GM18517 (cell line): ENCODE data around the gene RETREG1.
"Not testable (repeated sequence)": the region's sequence is repeated elsewhere in the genome, so short reads cannot be mapped to it uniquely, and the experiment has no call there.

Experiments
- ATAC-seq: cut with Tn5 transposase; IDR thresholded peaks from one replicate; pipeline ENCODE4 v1.9.1; 2021; ENCODE audit warnings: mild to moderate bottlenecking, moderate library complexity; ENCODE audit not compliant: unreplicated experiment

RETREG1 gene, protein sequence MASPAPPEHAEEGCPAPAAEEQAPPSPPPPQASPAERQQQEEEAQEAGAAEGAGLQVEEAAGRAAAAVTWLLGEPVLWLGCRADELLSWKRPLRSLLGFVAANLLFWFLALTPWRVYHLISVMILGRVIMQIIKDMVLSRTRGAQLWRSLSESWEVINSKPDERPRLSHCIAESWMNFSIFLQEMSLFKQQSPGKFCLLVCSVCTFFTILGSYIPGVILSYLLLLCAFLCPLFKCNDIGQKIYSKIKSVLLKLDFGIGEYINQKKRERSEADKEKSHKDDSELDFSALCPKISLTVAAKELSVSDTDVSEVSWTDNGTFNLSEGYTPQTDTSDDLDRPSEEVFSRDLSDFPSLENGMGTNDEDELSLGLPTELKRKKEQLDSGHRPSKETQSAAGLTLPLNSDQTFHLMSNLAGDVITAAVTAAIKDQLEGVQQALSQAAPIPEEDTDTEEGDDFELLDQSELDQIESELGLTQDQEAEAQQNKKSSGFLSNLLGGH

DNA sequence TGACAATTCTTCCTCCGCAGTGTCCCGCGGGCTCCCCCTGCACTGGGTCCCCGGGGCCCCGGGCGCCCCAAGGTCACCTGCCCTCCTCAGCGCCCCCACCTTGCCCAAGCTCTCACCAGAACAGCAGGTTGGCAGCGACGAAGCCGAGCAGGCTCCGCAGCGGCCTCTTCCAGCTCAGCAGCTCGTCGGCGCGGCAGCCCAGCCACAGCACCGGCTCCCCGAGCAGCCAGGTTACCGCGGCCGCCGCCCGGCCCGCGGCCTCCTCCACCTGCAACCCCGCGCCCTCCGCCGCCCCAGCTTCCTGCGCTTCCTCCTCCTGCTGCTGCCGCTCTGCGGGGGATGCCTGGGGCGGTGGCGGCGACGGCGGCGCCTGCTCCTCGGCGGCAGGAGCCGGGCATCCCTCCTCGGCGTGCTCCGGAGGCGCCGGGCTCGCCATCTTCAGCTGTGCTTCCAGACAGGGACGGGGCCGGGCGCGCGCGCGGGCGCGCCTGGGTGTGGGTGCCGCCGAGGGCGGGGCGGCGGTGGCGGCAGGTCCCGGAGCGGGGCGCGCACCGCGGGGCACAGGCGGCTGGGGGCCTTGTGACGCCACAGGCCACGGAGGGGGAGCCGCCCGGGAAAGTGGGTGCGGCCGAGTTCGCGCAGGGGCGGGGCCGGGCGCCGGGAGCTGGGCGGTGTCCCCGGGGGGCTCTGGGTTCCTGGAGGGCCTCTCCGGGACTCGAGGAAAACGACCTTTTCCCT is at the start of gene RETREG1:
RETREG1 (minus strand) TSS at position 462 of the 738 bp plus-strand sequence; CDS start at position 436, 26 bp downstream.
- ATAC-seq: peak; percentile 52

DNA sequence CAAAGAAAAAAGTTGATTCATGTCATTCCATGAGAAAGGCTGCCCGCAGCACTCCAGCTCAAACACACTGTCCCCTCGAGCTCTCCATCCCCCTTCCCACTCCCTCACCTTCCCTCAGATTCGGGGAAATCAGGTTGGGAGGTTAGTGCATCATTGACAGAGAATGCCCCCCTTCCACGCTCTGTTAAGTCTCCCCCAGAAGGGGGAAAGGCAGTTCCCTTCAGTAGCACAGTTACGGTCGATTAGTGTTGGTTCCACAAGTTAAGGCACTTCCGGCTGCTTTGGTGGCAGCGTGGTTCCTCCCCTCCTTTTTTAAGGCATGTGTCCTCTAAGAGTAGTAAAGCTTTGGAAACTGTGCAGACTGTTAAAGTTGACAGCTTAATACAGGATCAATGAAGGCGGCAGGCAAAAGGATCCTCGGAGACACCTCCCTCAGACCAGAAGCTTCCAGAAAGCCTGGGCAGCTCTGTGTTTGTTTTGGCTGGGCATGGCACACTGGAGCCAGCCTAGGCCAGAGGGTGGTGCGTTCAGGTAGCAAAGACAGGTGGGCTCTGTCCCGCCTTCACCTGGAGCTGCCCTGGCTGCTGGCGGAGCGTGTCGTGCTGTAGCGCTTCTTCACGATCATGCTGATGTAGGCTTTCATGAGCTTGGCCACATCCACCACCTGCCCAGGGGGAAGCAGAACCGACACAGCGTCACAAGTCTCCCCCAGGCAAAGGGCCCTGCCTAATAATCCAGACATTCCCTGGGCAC is 49.5 kb upstream of the RETREG1 start:
- no peak for ATAC-seq

DNA sequence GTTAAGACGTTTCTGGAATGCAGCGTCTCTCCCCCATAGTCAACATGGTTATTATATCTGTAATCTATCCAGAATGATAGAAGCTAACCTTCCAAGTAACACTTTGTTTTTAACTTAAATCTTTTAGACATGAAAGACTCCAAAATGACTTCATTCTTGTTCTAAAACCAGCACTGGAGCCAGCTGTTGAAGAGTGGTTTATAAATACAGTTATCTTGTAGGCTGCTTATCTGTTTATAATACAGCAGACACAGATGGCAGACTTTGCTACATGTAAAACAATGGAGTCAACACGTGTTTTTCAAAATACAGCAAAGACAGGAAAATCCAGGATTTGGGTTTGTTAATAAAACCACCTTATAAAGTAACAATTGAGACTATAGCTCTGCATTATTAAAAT is 48.8 kb upstream of the RETREG1 start:
- ATAC-seq: no peak

DNA sequence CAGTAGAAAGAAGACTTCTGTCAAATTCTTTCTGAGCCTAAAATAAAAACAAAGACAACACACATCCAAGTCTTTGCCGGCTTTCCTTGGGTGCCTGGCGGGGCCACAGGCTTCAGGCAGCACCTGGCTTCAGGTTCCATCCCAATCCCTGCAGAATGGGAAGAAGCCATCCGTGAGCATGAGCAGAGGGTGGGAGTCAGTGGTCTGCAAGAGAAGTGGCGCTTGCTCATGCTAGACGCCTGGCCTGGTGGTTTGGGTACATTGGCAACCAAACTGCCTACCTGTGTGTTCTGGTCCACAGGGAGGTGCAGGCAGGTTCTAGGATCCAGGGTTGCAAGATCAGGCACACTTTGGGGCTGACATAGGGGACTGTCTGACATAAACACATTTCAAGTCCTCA is 47.6 kb upstream of the RETREG1 start:
- ATAC-seq: no peak

DNA sequence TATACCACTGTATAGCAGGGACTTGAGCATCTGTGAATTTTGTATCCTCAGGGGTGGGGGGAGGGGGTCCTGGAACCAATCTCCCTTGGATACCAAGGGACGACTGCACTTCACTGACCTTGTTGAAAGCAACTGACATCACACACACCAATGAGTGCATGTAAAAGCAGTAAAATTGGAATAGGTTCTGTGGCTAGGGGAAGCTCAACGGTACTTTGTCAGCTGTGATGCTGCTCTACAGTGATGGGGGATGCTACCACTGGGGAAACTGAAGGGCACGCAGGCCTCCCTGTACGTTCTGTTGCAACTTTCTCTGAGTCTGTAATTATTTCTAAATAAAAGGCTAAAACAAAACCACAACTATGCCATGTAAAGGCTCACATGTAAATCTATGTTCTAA is 47.0 kb upstream of the RETREG1 start:
- no peak for ATAC-seq

DNA sequence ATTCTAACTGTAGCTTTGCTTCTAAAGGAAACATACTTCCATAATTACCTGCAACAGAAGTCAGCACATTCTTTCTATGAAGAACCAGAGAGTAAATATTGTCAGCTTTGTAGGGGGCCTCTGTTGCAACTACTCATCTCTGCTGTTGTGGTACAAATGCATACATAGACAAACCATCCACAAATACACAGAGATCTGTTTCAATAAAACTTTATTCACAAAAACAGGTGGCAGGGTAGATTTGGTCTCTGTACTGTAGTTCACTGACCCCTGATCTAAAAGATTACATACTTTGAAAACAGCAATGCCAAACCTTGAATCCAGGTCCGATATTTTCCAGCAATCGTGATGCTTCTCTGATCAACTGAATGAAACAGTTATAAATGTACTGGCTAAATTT is 44.9 kb upstream of the RETREG1 start:
- ATAC-seq: no peak

DNA sequence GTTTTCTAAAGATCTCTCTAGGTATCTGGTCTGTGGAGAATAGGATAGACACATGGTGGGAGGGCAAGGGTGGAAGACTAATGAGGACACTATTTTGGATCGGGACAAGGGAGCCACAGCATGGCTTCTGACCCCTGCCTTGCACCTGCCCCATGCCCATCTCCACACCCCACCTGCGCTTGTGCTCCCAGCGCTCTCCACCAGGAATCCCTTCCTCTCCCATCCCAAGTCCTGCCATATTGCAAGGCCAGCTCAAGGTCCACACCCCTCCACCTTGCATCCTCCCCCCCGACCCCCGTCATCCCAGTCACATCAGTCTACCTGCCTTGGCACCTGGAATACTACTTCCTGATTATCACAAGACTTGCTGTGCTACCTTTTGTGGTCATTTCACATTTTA is 44.2 kb upstream of the RETREG1 start:
- ATAC-seq: no peak

DNA sequence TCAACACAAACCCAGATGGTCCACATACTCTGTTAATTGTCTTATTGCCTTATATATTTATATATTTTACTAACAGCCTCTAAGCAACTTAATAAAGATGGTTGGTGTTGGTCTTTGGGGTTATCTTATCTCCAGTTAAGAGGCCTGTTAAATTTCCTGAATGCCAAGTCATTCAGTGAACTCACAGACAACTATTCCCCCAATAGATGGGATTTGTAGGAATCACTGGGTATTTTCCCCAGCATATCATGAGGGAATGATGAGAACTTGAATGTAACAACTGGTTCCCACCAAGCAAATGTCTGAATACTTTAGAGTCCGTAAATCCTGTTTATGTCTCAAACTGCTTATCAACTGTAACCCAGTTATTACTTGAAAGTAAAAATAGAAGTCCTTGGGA is 42.7 kb upstream of the RETREG1 start:
- no peak for ATAC-seq

DNA sequence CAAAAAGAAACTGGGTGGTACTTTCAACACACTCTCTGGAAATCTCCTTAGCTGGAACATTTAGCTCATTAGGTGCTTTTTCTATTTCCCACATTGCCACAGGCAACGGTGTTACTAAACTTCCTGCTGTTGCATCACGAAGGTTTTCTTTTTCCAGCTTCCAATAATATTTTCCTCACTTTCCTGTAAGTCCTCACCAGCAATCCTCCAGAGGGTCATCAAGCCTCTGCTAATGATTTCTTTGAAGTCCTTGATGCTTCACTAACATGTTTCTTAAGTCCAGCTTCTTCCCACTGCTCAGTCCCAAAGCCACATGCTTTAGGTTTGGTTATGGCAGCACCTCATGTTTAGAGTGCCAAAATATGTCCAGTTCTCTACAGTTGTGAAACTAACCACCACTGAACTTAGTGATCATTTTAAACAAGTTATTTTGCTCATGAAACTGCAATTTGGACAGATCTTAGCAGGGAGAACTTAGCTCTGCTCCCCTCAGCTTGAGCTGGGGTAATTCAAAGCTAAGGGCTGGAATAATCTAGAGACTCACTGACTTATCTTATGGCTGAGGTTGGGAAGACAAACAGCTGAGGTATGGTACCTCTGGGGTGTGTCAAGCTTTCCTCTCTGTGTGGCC is 39.9 kb upstream of the RETREG1 start:
- ATAC-seq: no peak

DNA sequence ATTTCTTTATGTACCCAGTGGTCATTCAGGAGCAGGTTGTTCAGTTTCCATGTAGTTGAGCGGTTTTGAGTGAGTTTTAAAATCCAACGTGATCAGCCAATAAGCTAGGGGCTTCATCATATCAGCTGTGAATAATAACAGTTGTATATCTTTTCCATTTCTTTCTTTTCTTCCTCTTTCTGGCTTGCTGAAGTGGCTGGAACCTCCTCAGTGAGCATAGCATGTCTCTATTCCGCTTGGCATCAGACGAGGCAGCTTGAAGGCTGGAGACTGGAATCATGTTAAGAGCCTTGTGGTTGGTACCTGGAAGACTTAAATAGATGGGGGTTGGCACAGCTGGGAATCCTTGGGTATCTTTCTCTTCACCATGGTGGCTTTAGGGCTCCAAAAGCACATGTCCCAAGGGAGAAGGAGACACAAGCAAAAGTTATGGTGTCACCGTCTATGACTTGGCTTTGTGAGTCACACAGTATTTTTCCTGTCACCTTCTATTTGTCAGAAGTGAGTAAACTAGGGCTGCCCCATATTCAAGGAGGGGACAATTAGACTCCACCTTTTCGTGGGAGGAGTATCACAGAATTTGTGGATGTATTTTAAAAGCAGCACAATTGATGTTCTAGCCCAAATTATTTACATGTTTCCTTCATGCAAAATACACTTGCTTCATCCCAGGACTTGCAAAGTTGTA is 38.0 kb upstream of the RETREG1 start:
- ATAC-seq: no peak

DNA sequence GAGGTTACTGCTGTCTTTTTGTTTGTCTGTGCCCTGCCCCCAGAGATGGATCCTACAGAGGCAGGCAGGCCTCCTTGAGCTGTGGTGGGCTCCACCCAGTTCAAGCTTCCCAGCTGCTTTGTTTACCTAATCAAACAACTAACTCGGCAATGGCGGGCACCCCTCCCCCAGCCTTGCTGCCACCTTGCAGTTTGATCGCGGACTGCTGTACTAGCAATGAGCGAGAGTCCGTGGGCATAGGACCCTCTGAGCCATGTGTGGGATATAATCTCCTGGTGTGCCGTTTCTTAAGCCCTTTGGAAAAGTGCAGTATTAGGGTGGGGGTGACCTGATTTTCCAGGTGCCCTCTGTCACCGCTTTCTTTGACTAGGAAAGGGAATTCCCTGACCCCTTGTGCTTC is 31.9 kb upstream of the RETREG1 start:
- ATAC-seq: not testable (repeated sequence)

DNA sequence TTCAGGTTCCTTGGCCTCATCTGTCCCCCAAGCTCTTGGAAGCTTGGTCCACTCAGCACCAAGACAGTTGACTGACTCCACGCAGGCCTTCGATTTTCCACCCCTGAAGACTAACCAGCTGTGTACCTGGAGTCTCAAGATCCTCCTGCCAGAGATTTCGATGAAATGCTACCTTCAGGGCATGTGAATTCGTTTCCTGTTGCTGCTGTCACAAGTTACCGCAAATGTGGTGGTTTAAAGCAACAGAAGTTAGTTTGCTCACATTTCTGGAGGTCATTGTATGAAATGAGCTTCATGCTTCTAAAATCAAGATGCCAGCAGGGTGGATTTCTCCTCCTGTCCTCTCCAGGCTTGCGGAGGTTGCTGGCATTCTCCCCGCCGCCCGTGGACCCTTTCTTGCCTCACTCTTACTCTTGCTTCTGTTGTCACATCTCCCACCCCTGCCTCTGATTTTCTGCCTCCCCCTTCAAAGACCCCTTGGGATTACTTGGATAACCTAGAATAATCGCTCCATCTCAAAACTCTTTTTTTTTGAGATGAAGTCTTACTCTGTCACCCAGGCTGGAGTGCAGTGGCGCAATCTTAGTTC is 27.6 kb upstream of the RETREG1 start:
- ATAC-seq: no peak

DNA sequence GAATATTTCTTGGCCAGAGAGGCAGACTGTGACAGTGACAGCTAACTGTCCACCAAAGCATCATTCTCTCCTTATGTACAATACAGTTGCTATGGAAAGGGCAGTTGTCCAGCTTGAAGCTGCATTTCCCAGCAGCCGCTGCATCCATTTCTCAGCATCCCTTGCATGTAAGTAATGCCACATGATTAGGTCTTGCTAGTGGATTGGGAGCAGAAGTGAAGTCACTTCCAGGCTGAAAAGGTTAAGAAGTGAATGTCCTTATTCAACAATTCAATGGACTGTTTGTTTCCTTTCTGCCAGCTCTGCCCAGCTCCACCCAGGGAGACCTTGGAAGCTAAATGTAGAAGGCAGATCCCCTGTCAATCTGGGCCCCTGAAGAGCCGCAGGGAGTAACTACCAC is 26.1 kb upstream of the RETREG1 start:
- ATAC-seq: no peak

DNA sequence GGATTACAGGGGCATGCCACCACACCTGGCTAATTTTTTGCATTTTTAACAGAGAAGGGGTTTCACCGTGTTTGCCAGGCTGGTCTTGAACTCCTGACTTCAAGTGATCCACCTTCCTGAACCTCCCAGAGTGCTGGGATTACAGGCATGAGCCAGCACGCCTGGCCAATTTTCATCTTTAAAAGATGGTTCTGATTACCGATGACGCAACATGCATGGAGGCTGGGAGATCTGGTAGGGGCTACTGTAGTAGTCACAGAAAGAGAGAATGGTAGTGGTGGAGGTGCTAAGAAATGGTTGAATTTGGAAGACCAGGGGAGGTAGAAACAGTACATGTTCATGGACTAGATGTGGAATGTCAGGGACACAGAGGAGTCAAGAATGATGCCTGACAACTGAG is 22.4 kb upstream of the RETREG1 start:
- ATAC-seq: no peak

DNA sequence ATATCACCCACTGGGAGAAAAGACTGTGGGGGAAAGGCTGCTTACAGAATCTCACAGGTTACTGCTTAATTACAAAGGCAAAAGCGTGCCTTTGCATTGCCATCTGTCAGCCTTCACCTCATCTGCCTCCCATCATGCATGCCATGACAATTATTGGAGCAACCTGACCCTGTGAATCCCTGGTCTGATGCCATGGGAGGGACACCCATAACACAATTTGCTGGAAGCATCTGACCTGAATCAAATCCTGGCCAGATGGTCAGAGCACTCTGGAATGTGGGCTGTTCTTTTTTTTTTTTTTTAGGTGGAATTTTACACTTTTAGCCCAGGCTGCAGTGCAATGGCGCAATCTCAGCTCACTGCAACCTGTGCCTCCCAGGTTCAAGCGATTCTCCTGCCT is 11.6 kb upstream of the RETREG1 start:
- no peak for ATAC-seq

DNA sequence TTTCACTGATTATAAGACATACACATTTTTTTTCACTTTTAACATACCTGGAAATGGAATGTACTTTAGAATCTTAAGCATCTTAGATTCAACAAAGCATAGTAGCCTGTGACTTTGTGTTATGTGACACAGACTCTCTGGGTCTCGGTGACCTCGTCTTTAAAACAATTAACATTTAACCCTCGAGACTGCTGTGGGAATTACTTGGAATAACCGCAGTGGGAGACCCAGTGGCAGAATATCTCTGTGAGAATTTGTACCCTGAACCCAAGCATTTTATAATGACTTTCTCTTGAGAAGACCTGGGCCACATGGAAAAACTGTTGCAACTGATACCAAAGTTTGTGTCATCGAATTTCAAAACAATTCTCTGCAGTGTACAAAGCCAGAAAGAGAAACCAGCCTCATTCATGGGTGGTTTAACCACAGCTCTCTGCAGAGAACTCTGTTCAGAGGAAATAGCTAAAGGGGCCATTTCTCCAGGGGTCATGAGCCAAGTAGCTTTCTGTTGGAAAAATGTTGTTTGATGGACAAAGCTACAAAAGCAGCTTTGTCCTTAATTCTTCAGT is 10.0 kb upstream of the RETREG1 start:
- no peak for ATAC-seq

DNA sequence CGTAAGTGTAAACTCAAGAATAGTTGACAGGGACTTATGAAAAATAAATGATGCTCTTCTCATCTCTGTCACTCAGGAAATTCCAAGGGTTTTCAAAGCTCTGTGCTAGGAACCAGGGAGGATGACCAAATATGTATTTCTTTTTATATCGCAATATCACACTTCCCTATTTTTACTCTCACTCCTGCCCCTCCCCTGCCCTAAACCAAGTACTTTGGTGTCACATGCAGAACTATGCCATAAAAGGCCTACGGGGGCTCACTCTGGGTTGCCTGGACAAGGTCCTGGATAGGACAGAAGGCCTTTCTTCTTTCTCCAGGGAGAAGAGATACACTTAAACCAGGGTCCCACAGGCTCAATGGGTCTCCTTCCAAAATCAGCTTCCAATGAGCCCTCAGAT is 8.3 kb upstream of the RETREG1 start:
- no peak for ATAC-seq

DNA sequence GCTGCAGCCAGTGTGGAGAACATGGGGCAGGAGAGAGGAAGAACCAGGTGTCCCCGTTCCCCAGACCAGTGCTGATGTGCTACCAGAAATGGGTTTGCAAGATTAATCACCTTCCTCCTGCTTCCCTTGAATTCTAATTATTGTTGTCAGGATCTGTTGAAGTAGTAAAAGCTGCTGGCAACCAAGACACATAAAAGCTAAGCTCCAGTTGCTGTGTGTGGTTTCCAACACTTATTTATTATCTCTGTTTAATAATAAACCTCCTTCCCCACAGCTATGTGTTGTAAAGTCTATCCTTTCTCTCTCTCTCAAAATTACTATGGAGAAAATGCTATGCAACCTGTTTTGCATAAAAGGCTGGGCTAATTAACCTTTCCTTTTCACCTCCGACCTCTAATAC is 2.3 kb upstream of the RETREG1 start:
- ATAC-seq: no peak

DNA sequence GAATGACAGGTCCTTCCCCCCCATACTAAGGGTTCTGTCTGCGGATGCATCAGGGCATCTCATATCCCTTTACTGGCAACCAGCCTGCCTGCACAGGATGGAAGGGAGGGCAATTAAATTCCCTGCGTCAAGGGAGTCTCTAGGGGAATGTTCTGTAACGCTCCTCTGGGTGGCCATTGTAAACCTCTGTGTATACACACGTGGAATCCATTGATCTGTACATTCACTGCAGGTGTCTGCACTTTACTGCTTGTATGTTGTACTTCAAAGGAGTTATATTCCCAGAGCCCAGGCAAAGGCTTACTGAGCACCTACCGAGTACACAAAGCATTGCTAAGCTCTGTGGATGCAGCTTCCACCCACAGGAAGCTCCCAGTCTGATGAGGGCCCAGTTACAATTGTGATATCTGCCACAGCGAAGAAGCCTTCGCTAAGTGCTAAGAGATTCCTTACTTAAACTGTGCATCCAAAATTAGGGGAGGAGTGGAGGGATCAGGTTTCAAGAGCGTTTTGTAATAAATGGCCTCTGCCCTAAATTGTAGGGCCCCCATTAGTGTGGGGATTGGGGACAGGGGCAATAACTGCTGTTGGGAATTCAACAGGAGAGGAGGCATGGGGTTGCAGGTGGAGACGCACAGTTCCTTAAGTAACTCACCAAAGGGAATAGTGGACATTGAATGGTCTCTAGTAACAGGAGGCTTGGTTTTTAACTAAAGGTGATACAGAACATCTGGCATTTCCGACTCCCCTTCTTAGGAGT is 1.5 kb upstream of the RETREG1 start:
- ATAC-seq: no peak
